ENCODE data around the gene PTPRN2. TPM values are rescaled to one million over a fixed set of nuclear protein-coding genes. Genes with fewer than 3 reads are reported as not detected.

Gene PTPRN2
- polyA plus RNA-seq, 4 donors = 7.4 to 9.6 (median 8.8) TPM

DNA sequence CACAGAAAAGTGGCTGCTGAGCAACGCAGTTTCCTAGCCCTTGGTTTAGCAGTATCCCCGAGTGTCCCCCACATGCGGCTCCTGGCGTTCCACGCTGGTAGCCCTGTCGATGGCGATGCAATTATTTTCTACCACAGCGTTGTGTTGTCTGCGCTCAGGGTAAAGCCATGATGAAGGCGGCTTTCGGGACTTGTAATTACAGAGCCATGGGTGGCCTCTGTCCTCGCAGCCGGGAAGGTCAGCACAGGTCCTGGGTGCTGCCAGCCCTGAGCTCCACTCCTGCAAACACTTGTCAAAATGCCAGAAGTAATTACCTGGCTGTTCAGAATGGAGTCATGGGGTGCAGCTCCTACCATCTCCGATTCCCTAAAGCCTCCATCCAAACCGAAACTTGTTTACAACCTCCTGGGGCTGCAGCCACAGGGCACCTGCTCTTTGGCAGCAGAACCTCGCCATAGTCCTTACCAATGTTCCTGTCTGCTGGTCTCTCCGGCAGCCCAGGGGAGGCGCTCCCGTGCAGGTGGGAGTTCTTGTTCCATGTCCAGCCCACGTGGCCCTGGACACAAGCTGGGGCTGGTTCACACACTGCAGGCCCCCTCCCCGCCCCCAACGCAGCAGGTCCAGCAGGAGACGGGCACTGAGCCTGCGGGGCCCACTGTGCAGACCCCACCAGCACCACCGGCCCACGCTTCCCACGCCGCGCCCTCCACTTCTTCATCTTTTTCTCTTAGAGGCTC, 512.6 kb downstream of the PTPRN2 start:
- no peak for DNase-seq (ENCODE audit: low read depth in 4 of 4, low spot score in 3 of 4)

DNA sequence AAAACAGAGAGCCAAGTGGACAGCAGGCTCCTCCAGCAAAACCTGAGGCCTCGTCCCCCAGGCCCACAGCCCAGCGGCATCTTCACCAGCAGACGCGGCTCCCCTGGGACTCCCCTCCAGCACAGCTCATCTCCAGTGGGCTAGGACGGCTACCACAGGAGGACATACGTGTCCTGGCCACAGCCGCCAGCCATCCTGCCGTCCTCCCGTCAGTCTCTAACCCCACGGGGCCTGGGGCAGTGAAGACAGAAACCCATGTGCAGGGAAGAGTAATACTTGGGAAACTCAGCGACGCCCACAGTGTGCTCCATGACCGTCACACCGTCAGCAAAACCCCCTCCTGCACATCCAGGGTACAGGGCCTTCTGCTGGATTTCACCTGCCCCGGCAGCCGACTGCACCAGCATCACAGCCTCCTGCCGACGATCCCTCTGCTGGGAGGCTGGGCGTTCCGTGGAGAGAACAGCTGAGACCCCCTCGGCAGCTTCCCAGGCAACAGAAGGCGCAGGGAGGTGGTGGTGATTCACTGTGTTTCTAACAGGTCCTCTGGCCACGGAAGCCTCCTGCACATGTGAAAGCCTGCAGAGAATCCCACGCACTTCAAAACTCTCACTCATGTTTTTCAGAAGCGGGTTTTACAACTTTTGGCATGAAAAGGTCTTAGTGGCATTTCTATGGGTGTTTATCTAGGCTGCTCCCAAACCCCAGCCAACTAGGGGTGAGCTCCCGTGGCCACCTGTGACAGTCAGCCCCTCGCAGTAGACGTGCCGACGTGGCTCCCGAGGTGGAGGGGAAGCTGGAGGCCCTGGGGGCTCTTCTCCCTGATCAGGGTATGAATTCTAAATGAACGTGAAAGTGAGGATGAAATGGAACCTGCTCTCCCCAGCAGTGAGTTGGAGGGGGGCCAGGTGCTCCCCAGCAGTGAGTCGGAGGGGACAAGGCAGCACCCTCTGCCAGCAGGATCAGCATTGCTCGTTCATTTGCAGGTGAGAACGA, 513.5 kb downstream of the PTPRN2 start:
- no peak for DNase-seq (ENCODE audit: low read depth in 4 of 4, low spot score in 3 of 4)

DNA sequence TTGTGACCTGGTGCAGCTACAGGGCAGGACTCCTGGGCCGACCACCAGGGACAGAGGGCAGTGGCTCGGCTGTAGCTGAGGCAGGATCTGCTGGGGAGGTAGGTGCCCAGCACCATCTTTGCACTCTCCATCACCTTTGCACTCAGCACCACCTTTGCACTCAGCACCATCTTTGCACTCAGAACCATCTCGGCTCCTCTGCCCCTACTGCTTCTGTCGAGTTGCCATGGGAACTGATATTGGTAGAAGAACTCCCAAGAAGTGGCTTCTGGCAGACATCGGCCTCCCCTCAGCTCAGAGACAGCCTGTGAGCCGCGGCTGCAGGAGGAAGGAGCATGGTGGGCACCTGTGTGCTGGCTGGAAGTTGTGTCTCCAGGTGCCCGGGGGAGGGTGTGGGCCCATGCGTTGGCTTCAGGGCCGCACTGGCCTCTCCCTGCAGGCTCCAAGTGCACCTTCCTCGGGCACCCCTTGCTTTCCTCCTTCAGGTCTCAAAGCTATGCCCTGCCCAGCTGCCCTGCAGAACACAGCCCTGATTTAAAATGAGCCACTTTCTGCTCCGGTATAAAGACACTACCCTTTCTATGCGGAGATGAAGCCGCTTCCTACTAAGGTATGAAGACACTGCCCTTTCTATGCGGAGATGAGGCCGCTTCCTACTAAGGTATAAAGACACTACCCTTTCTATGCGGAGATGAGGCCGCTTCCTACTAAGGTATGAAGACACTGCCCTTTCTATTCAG, 514.5 kb downstream of the PTPRN2 start:
- DNase-seq (ENCODE audit: low read depth in 4 of 4, low spot score in 3 of 4) = no peak

DNA sequence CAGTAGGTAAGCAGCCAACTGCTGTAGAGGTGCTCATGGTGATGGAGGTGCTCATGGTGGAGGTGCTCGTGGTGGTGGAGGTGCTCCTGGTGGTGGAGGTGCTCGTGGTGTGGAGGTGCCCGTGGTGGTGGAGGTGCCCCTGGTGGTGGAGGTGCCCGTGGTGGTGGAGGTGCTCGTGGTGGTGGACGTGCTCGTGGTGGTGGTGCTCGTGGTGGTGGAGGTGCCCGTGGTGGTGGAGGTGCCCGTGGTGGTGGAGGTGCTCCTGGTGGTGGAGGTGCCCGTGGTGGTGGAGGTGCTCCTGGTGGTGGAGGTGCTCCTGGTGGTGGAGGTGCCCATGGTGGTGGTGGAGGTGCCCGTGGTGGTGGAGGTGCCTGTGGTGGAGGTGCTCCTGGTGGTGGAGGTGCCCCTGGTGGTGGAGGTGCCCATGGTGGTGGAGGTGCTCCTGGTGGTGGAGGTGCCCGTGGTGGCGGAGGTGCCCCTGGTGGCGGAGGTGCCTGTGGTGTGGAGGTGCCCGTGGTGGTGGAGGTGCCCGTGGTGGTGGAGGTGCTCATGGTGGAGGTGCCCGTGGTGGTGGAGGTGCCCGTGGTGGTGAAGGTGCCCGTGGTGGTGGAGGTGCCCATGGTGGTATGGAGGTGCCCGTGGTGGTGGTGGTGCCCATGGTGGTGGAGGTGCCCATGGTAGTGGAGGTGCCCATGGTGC, 517.3 kb downstream of the PTPRN2 start:
- no peak for DNase-seq (ENCODE audit: low read depth in 4 of 4, low spot score in 3 of 4)

DNA sequence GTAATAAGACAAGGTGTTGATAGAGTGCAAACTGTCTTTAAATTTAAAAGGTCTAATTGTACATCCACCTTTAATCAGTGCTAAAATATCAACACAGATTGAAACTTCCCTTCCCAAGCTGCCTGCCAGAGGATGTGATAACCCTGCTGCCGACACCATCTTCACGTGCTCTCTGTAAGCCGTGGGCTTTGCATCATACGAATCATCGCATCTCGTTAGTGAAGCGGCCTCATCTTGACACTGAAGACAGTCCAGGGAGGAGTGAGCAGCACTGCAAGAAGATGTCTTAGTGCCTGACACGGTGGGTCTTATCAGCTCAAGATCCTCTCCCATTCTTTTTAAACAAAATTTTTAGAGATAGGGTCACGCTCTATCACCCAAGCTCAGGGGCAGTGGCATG, 518.8 kb downstream of the PTPRN2 start:
- DNase-seq (ENCODE audit: low read depth in 4 of 4, low spot score in 3 of 4) = no peak

DNA sequence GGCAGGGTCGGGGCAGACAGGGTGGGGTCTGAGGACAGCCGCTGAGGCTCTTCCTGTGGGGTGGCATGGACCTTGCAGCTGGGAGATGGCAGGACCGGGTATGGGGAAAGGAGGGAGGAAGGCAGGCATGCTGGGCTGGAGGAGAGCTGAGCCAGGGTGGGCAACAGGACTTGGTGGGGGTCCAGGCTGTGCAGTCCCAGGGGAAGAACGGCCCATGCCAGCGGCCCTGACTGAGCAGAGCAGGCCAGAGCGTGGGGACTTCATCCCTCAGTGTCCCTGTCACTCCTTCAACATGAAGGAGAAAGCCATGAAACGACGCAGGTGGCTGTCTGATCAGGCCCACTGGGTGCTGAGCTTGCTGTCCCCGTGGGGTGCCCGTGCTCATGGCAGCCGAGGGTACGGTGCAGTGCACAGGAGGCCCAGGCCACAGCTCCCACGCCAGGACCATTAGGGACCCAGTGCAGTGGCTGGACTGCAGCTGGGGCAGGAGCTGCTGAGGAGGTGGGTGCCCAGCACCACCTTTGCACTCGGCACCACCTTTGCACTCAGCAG, 519.6 kb downstream of the PTPRN2 start:
- DNase-seq (ENCODE audit: low read depth in 4 of 4, low spot score in 3 of 4) = no peak

DNA sequence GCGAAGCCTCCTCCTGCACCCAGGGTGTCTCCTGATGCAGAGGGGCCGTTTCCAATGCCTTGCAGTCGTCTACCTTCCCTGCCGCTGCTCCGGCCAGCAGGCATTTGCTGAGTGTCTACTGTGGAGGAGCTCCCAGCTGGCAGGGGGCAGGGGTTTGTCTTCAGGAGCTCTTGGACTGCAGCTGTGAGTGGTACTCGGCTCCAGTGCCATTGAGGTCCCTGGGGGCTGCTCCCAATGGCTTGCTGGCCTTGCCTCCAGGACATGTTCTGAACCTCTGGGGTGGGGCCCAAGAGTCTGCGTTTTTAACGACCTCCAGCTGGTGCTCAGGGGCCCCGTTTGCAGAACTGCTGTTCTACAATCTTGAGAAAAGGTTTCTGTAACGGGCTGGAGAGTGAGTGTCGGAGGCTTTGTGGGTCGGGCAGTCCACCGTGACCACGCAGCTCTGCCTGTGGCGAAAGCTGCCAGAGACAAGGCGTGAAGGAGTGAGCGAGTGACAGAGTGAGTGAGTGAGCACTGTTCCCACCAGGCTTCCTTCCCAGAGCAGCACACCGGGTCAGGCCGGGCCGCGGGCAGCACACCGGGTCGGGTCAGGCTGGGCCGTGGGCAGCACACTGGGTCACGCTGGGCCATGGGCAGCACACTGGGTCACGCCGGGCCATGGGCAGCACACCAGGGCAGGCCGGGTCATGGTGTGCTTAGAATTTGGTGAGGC, 520.2 kb downstream of the PTPRN2 start:
- DNase-seq (ENCODE audit: low read depth in 4 of 4, low spot score in 3 of 4) = no peak

DNA sequence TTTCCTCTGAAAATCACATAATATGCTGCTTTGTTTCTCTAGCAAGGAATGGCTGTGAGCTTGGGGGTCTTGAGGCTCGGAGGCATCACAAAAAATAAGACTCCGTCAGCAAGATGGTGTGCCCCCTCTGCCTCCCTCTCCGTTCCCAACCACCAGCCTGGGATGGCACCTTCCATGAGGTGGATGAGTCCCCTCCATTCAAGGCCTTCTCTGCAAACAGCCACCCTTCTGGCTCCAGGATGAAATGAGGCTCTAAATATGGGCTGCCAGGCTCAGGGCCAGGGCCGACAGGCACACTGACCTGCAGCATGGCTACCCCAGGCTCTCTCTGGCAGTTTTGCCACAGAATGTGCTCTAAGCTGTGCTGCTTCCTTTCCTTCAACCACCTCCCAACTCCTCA, 521.5 kb downstream of the PTPRN2 start:
- no peak for DNase-seq (ENCODE audit: low read depth in 4 of 4, low spot score in 3 of 4)

DNA sequence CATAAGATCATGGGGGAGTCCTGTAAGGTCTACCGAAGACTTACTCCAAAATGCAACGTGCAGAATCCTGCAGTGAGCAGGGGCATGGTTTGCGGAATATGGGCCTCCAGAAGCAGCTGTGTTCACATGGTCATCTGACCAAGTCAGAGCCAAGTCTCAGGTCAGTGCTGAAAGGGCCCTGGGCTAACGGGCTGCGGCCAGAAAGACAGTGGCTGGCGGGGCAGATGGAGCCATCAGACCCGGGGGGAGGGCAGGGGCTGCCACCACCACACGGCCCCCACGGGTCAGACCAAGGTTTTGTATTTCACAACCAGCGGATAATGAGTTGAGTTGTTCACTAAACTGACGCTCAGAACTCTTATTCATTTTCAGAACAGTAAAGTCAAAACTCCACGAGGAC, 522.3 kb downstream of the PTPRN2 start:
- no peak for DNase-seq (ENCODE audit: low read depth in 4 of 4, low spot score in 3 of 4)

DNA sequence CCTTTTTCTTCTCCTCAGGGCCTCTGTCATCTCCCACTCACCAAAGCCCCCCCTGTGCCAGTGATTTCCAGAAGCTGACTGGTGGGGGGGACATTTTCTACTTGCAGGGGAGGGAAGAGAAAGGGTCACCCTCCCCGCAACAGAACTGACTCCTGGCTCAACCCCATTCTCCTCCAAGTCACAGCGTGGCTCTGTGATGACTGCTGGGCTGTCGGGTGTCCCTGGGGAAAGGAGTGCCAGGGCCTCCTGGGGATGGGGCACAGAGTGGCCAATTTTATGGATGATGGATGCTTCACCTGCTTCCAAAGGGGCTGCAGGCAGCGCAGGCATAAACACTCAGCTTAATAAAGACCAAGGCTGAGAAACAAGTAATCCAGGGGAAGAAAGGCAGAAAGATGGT, 523.0 kb downstream of the PTPRN2 start:
- DNase-seq (ENCODE audit: low read depth in 4 of 4, low spot score in 3 of 4) = no peak

DNA sequence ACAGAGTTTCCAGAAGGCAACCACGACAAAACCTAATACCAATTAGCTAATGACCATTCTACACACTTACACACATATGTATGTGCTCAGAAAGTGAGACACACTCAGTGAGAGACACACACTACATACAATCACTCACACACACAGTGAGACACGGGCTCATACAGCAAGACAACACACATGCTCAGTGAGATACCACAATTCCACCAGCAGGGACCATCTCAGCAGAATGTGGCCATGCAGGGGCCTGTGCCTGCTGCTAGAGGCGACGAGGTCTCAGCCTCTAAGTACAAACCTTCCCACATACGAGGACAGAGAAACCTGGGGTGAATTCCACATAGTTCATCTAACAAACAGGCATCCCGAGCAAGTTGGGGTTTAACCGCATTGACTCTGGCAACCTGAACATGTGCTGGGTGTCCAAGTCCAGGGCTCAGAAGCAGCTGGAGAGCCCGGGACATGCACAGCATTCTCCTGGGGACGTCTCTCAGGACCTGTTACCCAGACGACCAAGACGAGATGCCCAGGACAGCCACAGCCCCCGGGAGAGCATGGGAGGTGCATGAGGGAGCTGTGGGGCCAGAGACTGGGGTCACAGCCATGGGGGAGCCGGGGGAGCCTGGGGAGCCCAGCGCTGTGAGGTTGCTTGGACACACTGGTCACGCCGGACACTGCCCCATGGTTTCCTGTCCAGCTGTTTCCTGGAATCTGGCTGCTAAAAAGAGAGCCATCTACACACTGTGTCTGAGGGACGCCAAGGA, 523.6 kb downstream of the PTPRN2 start:
- no peak for DNase-seq (ENCODE audit: low read depth in 4 of 4, low spot score in 3 of 4)

DNA sequence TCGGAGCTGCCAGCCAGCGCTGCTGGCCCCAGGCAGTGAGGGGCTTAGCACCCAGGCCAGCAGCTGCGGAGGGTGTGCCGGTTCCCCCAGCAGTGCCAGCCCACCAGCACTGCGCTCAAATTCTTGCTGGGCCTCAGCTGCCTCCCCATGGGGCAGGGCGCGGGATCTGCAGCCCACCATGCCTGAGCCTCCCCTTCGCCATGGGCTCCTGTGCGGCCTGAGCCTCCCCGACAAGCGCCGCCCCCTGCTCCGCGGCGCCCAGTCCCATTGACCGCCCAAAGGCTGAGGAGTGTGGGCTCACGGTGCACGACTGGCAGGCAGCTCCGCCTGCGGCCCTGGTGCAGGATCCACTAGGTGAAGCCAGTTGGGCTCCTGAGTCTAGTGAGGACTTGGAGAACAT, 525.0 kb downstream of the PTPRN2 start:
- DNase-seq (ENCODE audit: low read depth in 4 of 4, low spot score in 3 of 4) = no peak

DNA sequence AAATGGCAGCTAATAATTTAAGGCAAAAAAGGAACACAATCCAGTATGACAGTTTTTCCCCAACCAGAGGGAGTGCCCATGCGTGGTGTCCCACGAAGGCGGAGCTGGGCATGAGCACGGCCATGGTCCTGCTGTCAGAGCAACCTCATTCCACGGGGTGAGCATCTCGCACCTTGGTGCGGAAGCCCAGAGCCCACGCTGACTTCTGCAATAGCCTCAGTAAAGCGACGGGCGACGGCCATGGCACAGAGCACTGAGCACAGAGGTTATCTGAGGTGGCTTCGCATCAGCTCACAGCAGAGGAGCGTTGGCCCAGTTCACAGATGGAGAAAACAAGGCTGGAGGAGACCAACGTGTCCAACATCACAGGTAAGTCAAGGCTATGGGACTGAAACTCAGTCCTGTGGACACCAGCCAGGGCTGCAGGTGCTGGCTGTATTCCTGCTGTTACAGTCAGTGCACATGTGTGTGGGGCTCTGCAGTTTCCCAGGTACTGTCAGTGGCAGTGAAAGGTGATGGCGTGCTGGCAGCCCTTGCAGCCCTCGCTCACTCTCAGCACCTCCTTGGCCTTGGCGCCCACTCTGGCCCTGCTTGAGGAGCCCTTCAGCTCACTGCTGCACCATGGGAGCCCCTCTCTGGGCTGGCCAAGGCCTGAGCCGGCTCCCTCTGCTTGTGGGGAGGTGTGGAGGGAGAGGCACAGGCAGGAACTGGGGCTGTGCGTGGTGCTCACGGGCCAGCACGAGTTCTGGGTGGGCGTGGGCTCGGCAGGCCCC, 525.6 kb downstream of the PTPRN2 start:
- DNase-seq (ENCODE audit: low read depth in 4 of 4, low spot score in 3 of 4) = no peak

DNA sequence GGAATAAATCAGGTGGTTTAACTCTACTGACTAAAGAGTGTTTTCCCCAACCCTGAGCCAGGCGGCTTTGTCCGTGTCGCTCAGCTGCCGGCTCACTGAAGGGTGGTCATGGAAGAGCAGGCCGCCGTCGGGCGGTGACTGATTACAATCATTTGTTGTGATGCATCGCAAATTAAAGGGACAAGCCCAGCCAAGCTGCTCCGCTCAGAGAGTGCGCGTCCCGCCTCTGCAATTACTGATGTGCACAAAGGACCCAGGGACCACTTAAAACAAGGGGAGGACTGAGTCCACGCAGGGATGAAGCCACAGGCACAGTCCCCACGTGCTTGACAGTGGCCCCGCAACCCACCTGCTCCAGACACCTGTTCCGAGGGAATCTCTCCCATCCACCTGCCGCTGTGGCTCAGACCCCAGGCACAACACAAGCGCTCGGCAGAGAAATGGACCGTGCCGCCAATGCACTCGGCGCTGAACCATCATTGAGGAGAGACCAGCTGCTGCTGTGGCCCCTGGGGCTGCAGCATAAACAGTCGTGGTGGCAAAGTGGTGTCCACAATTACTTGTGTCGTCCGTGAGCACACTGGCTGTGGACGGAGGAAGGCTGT, 526.5 kb downstream of the PTPRN2 start:
- DNase-seq (ENCODE audit: low read depth in 4 of 4, low spot score in 3 of 4) = peak in 2 of 4 donors; percentile 1 to 2

DNA sequence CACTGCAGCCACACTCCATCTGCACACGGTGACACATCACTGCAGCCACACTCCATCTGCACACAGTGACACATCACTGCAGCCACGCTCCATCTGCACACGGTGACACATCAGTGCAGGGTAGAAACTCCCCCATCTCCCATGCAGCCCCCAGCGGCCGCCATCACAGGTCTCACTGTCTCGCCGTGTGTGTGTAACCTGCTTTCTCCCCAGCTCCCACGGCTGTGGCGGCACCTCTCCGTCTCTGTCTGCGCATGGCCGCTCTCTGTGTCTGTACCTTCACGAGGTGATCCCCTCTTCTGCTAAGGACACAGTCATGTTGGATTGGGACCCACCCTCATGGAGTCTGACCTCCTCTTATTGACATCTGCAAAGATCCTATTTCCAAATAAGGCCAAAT, 527.4 kb downstream of the PTPRN2 start:
- no peak for DNase-seq (ENCODE audit: low read depth in 4 of 4, low spot score in 3 of 4)

DNA sequence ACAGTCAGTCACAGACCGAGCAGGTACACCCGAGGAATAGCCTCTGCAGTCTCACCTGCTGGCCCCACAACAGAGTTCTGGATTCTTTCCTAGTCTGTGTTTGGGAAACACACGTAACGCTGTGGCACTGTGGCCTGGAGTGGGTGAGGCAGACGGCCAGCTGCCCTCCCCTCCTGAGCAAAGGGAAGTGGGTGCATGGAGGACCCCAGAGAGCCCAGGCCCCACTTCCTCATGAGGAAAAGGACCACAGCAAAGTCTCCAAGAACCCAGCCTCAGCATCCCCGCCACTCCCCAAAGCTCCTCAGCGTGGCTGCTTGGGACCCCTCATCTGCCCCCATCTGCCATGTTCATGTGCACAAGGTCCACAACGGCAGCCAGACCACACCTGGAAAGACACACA, 530.2 kb downstream of the PTPRN2 start:
- no peak for DNase-seq (ENCODE audit: low read depth in 4 of 4, low spot score in 3 of 4)

DNA sequence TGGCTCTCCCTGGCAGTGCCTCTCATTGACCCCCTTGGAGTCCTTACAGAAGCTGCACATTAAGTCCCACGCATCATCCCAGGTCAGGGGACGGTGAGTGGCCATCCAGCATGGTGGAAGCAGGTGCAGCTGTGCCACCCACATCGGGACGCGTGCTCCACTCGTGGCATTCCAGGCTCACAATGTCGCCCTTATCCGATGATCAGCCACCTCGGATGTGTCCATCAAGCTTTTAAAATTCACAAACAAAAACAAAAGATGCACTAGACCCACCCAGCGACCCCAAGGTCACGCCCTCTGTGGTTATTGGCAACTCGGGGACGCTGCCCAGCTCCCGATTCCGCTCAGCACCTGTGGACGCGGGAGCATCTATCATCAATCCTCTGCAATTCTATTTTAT, 530.9 kb downstream of the PTPRN2 start:
- DNase-seq (ENCODE audit: low read depth in 4 of 4, low spot score in 3 of 4) = no peak

All from right renal pelvis (tissue), 4 donors.